Raji (cell line): ENCODE measurements around the gene C21orf91.

Source experiments
- POLR2A ChIP-seq: IDR thresholded peaks from 2 replicates; pipeline ENCODE4 v1.6.1; 2011; ENCODE audit warnings: low read depth, low read length, control low read depth; ENCODE audit not compliant: insufficient read depth

Gene C21orf91

DNA sequence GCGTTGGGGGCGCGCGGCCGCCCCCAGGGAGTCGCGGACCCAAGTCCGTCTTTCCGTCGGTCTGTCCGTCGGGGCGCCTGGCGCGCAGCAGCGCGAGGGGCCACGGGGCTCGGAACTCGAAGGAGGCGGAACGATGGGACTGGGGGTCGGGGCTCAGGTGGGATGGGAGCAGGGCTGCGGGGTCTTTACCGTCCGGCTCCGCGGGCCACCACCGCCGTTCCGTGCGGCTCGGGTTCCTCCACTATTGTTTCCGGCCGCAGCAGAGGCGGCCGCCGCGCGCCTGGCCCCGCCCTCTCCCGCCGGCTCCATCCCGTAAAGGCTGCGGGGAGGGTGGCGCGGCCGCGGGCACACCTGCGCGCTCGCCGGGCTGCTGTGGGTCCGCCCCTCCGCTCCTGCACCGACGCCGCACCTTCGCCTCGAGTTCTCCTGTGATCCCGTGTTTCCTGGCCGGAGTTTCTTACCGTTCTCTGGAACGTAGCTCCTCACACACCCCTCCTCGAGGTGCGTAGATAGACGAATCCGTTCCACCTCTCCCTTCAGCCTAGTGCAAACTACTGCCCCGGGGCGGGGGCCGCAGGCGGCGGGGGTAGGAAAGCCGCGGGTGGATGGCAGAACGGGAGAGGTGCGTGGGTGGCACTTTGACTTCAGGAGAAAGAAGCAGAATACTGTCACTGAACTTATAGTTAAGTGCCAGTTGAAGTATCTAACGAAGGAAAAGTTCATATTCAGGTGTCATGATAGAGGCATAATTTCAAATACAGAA, at the start of gene C21orf91:
Gene C21orf91 (minus strand): TSS at position 243 of the 763 bp plus-strand sequence. CDS start 1,038 bp downstream, outside the sequence.
- peak; percentile 86 for TF ChIP-seq POLR2A

DNA sequence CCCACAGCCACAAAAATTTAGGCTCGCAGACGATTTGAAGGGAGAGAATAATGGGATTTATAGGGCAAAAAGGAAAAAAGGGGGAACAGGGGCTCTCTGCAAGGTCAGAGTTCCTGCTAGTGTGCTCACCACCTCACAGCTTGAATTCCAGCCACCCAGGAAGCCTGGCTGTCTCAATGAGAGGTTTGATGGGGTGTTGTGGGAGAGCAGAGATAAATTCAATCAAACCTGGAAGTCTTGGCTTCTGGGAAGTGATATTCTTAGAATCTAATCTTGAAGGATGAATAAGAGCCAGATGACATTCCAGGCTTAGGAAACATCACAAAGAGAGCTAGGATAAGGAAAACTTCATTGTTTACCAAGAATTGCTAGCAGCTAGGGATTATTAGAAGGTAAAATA, 47.4 kb upstream of the C21orf91 start:
- TF ChIP-seq POLR2A, result no peak

DNA sequence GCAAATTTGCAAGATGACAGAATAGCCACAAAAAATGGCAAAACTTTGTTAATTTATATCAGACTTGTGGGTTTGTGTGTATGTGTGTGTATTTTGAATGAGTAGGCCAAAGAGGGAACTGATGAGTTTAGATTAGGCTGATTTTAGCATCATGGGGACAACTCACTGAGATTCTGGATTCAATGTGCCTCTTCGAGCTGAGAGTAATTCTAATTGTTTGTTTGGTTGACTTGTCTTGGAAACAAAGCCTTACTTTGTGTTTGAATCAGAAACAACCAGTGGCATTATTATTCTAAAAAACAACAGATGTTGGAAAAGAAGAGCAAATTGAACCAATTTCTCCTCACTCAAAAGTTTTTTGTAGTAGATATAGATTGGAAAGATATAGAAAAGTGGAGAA, 40.5 kb upstream of the C21orf91 start:
- no peak for TF ChIP-seq POLR2A

DNA sequence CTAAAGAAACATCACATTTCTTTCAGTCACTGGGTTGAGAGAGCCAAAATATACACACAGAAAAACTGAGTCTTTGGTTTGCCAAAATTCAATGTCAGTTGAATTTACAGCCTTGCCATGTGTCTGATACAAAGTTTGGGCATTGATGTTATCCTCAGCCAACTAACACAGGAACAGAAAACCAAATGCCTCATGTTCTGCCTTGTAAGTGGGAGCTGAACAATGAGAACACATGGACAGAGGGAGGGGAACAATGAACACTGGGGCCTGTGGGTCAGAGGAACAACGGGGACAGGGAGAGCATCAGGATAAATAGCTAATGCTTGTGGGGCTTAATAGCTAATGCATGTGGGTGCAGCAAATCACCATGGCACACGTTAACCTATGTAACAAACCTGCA, 39.6 kb upstream of the C21orf91 start:
- TF ChIP-seq POLR2A, result no peak

DNA sequence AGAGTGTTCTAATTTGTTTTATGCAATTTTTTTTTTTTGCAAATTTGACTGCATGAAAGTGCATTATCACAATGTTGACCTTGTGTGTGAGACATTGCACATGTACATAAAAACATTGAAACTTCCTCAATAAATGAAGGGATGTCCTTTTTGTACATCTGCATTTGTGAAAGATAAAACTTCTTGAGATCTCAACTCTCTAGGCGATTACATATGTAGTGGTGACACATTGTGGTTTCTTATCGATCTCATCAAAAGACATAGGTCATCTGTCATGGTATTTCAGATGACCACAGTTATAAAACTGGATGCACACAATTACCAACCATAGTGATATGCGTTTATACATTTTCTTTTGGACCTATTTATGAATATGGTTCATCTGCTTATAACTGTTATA, 35.6 kb upstream of the C21orf91 start:
- TF ChIP-seq POLR2A, result no peak

DNA sequence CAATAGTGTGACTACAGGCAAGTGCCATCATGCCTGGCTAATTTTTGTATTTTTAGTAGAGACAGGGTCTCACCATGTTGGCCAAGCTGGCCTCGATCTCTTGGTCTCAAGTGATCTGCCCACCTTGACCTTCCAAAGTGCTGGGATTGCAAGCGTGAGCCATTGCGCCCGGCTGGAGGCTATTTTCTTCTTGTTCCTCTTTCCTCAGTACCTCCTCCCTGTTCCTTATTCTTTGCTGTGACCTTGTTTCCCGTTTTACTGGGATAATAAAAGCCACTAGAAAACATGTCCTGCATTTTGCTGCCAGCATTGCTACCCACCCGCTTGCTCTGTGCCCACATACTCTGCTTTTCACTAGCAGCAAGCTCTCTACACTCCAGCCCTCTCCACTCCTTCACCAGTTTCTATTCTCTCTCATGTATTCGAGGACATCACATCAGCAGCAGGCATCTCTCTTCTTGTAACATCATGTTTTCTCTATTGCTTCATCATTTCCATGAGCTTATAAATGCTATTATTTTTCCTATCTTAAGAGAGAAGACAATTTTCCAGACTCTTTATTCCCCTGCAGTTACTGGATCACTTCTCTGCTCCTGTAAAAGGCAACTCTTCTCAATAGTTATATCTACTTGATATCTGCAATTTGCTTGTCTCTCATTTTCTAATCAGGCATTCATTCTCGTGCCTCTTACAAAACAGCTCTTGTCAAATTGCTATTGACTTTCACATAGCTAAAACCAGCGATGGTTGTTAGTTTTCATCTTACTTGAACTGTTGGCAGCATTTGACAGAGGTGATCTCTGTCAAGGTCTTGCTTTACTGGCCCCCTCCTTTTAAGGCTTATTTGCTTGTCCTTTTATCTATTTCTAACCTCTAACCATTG, 34.5 kb upstream of the C21orf91 start:
- TF ChIP-seq POLR2A, result no peak

DNA sequence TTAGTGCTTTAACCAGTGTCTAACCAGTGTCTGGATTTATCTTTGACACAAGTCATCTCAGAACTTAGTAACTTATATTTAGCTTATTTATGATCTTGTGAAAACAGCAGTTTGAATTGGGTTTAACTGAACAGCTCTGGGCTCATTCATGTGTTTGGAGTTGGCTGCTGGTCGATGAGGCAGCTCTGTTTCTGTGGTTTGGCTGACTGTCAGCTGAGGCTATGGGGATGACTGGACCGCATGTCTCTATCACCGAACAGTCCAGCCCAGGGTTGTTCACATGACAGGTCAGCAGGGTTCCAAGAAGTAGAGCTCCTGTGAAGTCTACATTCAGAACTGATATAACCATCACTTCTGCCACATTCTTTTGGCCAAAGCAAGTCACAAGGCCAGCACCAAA, 29.1 kb upstream of the C21orf91 start:
- TF ChIP-seq POLR2A, result no peak

DNA sequence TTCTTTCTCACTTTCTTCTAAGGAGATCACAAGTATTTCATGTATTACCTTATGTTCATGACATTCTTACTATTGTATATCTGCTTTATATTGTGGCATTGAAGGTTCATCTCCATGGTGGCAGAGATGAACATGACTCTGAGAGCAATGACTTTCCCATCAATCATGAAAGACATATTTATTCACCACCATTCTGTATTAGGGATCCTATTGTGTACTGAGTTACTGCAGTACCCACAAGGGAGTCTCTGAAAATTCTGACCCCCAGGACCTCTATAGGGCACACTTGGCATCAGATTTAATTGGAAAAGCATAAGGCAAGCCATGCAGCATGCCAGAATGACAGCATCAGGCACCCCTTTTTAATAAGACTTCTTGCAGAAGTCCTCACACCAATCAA, 21.9 kb upstream of the C21orf91 start:
- TF ChIP-seq POLR2A, result no peak

DNA sequence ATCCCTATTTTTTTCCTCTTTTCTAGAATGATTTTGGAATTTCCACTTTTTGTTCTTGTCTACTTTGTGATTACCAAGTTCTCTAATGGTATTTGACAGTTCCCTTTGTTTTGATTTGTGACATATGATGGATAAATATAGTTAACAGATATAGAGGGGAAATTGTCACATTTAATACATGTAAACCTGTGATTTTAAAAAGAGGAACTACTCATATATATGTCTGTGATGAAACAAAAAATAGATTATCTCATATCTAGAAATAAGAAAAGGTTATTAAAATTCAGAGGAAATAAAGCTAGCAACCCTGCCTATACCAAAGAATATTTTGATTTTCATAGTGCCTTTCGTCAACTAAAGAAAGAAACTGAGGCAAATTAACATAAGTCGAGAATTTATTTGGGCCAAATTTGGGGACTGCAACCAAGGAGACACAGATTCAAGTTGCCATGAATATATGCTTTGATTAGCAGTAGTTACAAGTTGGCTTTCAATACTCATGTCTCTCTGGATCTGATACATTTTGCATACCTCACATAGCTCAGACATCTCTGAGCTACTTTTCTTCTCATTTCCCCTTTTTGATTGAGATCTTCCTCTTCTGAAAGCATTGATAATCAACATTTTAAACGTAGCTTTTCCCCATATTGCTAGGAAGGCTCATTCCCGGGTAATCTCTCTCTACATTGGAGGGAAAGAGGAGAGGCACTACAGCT, 15.6 kb upstream of the C21orf91 start:
- no peak for TF ChIP-seq POLR2A

DNA sequence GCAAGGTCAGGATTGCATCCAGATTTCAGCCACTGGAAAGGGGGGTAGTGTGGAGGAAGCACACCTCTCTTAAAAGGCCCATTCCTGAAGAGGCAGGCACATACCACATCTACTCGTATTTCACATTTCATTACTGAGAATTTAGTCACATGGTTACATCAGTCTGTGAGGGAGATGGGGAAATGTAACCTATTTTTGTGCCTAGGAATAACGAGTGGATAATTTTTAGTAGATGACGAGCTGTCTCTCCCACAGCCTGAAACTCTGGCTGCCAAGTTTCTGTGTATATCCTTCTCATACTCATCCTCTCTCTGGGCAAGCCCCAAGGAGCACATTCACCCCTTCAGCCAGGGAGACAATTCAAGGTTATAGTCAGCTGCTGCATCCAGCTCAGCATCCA, 10.3 kb upstream of the C21orf91 start:
- no peak for TF ChIP-seq POLR2A

DNA sequence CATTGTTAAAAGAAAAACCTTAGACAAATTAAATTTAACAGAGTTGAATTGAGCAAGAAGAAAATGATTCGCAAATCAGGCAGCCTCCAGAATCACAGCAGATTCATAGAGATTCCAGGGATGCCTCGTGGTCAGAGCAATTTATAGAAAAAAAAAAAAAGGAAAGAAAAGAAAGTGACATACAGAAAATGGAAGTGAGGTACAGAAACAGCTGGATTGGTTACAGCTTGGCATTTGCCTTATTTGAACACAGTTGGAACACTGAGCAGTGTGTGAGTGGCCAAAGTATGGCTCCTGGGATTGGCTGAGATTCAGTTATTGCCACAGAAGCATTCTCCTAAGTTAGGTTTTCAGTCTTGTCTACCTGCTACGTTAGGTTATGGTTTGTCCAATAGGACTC, 9.1 kb upstream of the C21orf91 start:
- no peak for TF ChIP-seq POLR2A

DNA sequence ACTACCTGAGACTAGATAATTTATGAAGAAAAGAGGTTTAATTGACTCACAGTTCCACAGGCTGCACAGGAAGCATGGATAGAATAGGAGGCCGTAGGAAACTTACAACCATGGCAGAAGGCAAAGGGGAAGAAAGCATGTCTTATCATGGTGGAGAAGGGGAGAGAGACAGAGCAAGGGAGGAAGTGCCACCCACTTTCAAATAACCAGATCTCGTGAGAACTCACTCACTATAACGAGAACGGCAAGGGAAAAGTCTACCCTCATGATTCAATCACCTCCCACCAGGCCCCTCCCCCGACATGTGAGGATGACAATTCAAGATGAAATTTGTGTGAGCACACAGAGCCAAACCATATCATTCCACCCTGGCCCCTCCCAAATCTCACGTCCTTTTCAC, 4.7 kb upstream of the C21orf91 start:
- TF ChIP-seq POLR2A, result no peak

DNA sequence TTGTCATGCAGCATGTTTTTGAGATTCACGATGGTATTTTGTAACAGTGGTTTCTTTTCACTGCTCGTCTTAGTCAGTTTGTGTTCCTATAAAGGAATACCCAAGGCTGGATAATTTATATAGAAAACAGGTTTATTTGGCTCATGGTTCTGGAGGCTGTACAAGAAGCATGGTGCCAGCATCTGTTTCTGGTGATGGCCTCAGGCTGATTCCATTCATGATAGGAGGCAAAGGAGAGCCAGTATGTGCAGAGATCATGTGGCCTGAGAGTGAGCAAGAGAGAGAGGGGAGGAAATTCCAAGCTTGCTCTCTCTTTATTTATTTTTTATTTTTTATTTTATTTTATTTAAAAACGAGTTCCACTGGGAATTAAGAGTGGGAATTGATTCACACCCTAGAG, 2.0 kb upstream of the C21orf91 start:
- TF ChIP-seq POLR2A, result no peak

DNA sequence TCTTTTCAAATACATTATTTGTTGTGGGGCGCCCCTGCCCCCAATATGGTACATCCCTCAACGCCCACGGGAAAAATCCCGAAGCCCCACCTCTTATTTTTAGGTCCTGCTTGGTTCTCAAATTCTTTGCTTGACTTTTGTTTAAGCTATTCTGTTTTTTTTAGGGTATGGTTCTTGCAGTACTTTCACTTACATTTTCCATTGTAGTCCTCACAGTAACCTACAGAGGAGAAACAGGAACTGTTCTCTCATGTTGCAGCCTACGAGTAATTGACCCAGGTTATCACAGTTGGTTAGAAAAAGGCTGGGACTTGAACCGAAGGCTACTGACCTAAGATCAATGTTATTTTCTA, 697 bp upstream of the C21orf91 start:
- TF ChIP-seq POLR2A, result peak; percentile 11; the same call in 1 of the 2 replicates
